ENCODE results near the gene SCN5A.

DNA sequence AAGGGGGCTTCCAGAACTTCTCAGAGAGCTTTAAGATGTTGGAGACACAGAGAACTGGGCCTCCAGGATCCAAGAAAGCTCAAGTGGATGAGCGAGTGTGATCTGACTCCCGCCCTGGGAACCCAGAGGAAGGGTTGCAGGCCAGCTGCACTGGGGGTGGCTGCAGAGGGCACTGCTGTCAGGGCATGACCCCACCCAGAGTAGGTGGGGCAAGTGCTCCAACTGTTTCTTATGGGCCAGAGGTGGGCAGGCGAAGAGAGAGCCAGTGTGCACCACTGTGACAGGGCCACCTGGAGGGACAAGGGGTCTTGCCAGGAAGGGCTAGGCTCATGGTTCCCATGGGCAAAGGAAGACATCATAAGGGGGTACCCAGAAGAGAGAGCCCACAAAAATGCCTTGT is 104.6 kb downstream of the SCN5A start:
- TF ChIP-seq, protein P1, sequence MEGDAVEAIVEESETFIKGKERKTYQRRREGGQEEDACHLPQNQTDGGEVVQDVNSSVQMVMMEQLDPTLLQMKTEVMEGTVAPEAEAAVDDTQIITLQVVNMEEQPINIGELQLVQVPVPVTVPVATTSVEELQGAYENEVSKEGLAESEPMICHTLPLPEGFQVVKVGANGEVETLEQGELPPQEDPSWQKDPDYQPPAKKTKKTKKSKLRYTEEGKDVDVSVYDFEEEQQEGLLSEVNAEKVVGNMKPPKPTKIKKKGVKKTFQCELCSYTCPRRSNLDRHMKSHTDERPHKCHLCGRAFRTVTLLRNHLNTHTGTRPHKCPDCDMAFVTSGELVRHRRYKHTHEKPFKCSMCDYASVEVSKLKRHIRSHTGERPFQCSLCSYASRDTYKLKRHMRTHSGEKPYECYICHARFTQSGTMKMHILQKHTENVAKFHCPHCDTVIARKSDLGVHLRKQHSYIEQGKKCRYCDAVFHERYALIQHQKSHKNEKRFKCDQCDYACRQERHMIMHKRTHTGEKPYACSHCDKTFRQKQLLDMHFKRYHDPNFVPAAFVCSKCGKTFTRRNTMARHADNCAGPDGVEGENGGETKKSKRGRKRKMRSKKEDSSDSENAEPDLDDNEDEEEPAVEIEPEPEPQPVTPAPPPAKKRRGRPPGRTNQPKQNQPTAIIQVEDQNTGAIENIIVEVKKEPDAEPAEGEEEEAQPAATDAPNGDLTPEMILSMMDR (IDR thresholded peaks at IDR 0.05; ENCODE audit: poor library complexity), result no peak
- TF ChIP-seq EZH2phosphoT487 (IDR thresholded peaks at IDR 0.05; ENCODE audit: low read depth, severe bottlenecking, unreplicated experiment), result no peak

Data from hepatocyte (in vitro differentiated cells).